PC-3 (cell line): ENCODE measurements around the gene PAK3.

ENCODE experiments used
- EZH2 ChIP-seq: fragments of 300-600 bp; sonication (generic); IDR thresholded peaks from one replicate; pipeline ENCODE4 v1.6.1; 2017; ENCODE audit warnings: antibody characterized with exemption, mild to moderate bottlenecking, low read length; ENCODE audit not compliant: unreplicated experiment
- EZH2phosphoT487 ChIP-seq: fragments of 300-600 bp; sonication (generic); IDR thresholded peaks from 2 replicates; pipeline ENCODE4 v1.6.1; 2018; ENCODE audit warnings: mild to moderate bottlenecking, antibody characterized with exemption, low read length, borderline replicate concordance
- TF ChIP-seq, protein P1 (sequence below): fragments of 300-600 bp; sonication (generic); conservative IDR thresholded peaks from 2 replicates; pipeline ENCODE4 v1.5.1; 2017; ENCODE audit warnings: antibody characterized with exemption, low read depth, mild to moderate bottlenecking, low read length

DNA sequence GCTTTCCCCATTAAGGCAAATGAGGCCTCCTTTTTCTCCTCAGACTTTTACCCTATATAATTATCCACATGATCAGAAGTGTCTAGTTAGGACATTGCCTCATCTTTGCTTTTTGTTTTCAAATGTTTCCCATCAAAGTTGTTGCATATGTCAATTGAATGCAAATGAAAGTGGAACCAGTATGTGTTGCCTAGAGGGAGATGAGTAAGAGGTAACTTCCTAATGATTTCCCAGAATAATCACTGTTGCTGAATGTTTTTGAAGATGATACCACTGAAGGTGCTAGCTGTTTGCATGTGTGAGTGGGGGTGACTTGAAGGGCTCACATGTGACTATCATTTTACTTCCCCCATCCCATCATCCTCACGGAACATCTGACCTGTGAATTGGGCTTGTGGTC lies 33.9 kb downstream of the PAK3 start:
- TF ChIP-seq, protein P1, sequence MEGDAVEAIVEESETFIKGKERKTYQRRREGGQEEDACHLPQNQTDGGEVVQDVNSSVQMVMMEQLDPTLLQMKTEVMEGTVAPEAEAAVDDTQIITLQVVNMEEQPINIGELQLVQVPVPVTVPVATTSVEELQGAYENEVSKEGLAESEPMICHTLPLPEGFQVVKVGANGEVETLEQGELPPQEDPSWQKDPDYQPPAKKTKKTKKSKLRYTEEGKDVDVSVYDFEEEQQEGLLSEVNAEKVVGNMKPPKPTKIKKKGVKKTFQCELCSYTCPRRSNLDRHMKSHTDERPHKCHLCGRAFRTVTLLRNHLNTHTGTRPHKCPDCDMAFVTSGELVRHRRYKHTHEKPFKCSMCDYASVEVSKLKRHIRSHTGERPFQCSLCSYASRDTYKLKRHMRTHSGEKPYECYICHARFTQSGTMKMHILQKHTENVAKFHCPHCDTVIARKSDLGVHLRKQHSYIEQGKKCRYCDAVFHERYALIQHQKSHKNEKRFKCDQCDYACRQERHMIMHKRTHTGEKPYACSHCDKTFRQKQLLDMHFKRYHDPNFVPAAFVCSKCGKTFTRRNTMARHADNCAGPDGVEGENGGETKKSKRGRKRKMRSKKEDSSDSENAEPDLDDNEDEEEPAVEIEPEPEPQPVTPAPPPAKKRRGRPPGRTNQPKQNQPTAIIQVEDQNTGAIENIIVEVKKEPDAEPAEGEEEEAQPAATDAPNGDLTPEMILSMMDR: no peak
- TF ChIP-seq EZH2phosphoT487: no peak
- no peak for TF ChIP-seq EZH2
